Neural progenitor cell (in vitro differentiated cells): Measurements from ENCODE around the gene ZXDC. TPM values are rescaled to one million over a fixed set of nuclear protein-coding genes. Genes with fewer than 3 reads are reported as not detected.

Experiments
- DNase-seq: peaks from one replicate; pipeline ENCODE4 v3.0.0-alpha.2; 2016; ENCODE audit warnings: low spot score
- H2AFZ ChIP-seq: fragments of 200-600 bp; sonication (generic); replicated peaks from 2 replicates; pipeline ENCODE4 v1.6.1; 2016; ENCODE audit warnings: antibody characterized with exemption
- H3F3A ChIP-seq: fragments of 200-600 bp; sonication (generic); 2 replicates; pipeline ENCODE4 v1.6.1; 2016; ENCODE audit warnings: antibody characterized with exemption, low read depth
- H3K27ac ChIP-seq: fragments of 200-600 bp; sonication (generic); 2 replicates; pipeline ENCODE4 v1.5.1; 2016; ENCODE audit warnings: mild to moderate bottlenecking
- H3K27me3 ChIP-seq: fragments of 200-600 bp; sonication (generic); 2 replicates; pipeline ENCODE4 v1.6.1; 2016; ENCODE audit warnings: mild to moderate bottlenecking, moderate library complexity
- H3K36me3 ChIP-seq: fragments of 200-600 bp; sonication (generic); 2 replicates; pipeline ENCODE4 v1.5.1; 2016
- H3K4me1 ChIP-seq: fragments of 200-600 bp; sonication (generic); 2 replicates; pipeline ENCODE4 v1.6.1; 2016; ENCODE audit warnings: mixed run types
- H3K4me2 ChIP-seq: fragments of 200-600 bp; sonication (generic); 2 replicates; pipeline ENCODE4 v1.6.1; 2016
- H3K4me3 ChIP-seq: fragments of 200-600 bp; sonication (generic); 2 replicates; pipeline ENCODE4 v1.5.1; 2016
- H3K79me2 ChIP-seq: fragments of 200-600 bp; sonication (generic); 2 replicates; pipeline ENCODE4 v1.6.1; 2016; ENCODE audit warnings: low read depth
- H3K9ac ChIP-seq: fragments of 200-600 bp; sonication (generic); 2 replicates; pipeline ENCODE4 v1.6.1; 2016
- H3K9me3 ChIP-seq: fragments of 200-600 bp; sonication (generic); 2 replicates; pipeline ENCODE4 v1.5.1; 2016; ENCODE audit warnings: low read depth
- H4K20me1 ChIP-seq: fragments of 200-600 bp; sonication (generic); 2 replicates; pipeline ENCODE4 v1.6.1; 2016; ENCODE audit warnings: low read depth
- H3K27ac Mint-ChIP-seq: 3 replicates; pipeline ENCODE4 v1.8.0; 2021; ENCODE audit warnings: mixed read lengths
- H3K27me3 Mint-ChIP-seq: 2 replicates; pipeline ENCODE4 v1.8.0; 2022; ENCODE audit warnings: low read depth, mild to moderate bottlenecking, inconsistent platforms, moderate library complexity, mixed read lengths; ENCODE audit not compliant: insufficient read depth
- H3K36me3 Mint-ChIP-seq: 3 replicates; pipeline ENCODE4 v1.8.0; 2021; ENCODE audit warnings: mixed read lengths
- H3K4me1 Mint-ChIP-seq: 3 replicates; pipeline ENCODE4 v1.8.0; 2021; ENCODE audit warnings: mixed read lengths
- H3K4me3 Mint-ChIP-seq: 3 replicates; pipeline ENCODE4 v1.8.0; 2021; ENCODE audit warnings: mild to moderate bottlenecking, moderate library complexity, mixed read lengths
- H3K9me3 Mint-ChIP-seq: 3 replicates; pipeline ENCODE4 v1.8.0; 2020; ENCODE audit warnings: mixed read lengths
- EZH2 ChIP-seq: fragments of 200-600 bp; sonication (generic); IDR thresholded peaks from 2 replicates; pipeline ENCODE4 v1.6.1; 2017; ENCODE audit warnings: antibody characterized with exemption, mild to moderate bottlenecking, moderate library complexity
- EZH2phosphoT487 ChIP-seq: fragments of 200-600 bp; sonication (generic); IDR thresholded peaks from 2 replicates; pipeline ENCODE4 v1.6.1; 2017; ENCODE audit warnings: antibody characterized with exemption
- total RNA-seq: library from RNA; depleted of rRNA; stranded (reverse); fragments of >200 nt; gene quantifications from 2 replicates; pipeline ENCODE4 v1.2.3, GENCODE V29; 2015; ENCODE audit warnings: low replicate concordance
- TF ChIP-seq, protein P1 (sequence below): fragments of 200-600 bp; sonication (generic); IDR thresholded peaks from 2 replicates; pipeline ENCODE4 v1.5.1; 2017; ENCODE audit warnings: antibody characterized with exemption, mild to moderate bottlenecking

Gene ZXDC
- total RNA-seq, 1 donor from 2014 or later, result 12.4 TPM

DNA sequence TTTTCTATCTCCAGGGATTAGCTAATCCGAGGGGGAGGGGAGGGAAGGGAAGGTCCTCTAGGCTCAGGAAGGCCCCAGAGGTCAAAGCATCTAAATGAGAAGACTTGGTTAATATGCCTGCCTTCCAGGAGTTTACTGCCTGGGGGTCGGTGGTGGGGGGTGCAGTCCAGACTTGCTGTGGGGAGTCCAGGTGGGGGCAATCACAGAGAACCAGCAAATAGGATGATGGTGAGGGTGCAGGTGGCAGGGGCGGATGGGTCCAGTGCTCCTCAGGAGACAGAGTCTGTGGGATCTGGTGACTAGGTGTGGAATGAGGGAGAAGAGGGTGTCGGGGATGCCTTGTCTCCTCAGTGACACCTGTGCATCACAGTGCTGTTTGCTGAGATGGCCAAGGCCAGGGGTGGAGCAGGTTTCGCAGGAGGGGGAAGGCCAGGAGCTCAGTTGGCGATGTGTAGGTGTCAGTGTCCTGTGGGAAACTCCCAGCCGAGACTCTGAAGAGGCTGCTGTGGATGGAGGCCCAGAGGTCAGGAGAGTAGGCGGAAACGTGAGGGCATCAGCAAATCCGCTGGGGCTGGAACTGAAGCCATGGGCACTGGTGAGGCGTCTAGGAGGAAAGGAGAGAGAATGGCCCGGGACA lies 72.9 kb downstream of the ZXDC start:
- Histone ChIP-seq H3K9ac (no peak overlapping the region), H3K79me2 (no peaks in the 10 kb centered on the region), H3F3A (no peaks in the 10 kb centered on the region), H3K4me1 (no peaks in the 10 kb centered on the region), H3K4me2 (no peak overlapping the region), H3K4me3 (no peak overlapping the region), H3K27me3 (no peaks in the 10 kb centered on the region), H3K9me3 (no peaks in the 10 kb centered on the region), H3K27ac (no peak overlapping the region), H3K36me3 (no peaks in the 10 kb centered on the region), H4K20me1 (no peaks in the 10 kb centered on the region), H2AFZ (no peak overlapping the region)
- TF ChIP-seq, protein P1, sequence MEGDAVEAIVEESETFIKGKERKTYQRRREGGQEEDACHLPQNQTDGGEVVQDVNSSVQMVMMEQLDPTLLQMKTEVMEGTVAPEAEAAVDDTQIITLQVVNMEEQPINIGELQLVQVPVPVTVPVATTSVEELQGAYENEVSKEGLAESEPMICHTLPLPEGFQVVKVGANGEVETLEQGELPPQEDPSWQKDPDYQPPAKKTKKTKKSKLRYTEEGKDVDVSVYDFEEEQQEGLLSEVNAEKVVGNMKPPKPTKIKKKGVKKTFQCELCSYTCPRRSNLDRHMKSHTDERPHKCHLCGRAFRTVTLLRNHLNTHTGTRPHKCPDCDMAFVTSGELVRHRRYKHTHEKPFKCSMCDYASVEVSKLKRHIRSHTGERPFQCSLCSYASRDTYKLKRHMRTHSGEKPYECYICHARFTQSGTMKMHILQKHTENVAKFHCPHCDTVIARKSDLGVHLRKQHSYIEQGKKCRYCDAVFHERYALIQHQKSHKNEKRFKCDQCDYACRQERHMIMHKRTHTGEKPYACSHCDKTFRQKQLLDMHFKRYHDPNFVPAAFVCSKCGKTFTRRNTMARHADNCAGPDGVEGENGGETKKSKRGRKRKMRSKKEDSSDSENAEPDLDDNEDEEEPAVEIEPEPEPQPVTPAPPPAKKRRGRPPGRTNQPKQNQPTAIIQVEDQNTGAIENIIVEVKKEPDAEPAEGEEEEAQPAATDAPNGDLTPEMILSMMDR, result no peak
- TF ChIP-seq EZH2phosphoT487, result no peak
- Mint-ChIP-seq H3K9me3 (no peaks in the 10 kb centered on the region), H3K27me3 (peaks cover 10% of the 10 kb centered on the region), H3K27ac (no peak overlapping the region), H3K36me3 (peaks cover 3% of the 10 kb centered on the region), H3K4me3 (no peak overlapping the region), H3K4me1 (peaks cover 11% of the 10 kb centered on the region)
- no peak for DNase-seq

DNA sequence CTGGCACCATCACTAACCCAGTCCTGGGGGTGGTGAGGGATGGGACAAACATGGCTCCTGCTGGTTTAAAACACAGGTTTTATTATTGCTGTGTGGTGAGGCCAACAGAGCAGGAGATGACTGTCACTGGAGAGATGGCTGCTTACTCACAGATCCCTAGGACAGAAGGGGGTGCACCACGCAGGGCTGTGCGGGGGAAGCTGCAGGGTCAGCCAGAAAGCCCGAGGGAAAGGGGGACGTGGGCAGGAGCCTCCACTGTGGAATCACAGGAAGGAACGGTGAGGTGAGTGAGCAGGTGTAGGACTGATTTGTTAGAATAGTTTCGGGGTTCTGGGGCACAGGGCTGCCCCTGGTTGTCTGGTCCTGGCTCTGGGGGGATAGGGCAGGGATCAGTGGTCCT lies 73.5 kb downstream of the ZXDC start:
- Histone ChIP-seq H3K4me1 (no peaks in the 10 kb centered on the region), H3K79me2 (no peaks in the 10 kb centered on the region), H3K4me3 (no peak overlapping the region), H3F3A (no peaks in the 10 kb centered on the region), H3K9me3 (no peaks in the 10 kb centered on the region), H2AFZ (no peak overlapping the region), H3K9ac (no peak overlapping the region), H3K36me3 (no peaks in the 10 kb centered on the region), H3K27me3 (no peaks in the 10 kb centered on the region), H4K20me1 (no peaks in the 10 kb centered on the region), H3K4me2 (no peak overlapping the region), H3K27ac (no peak overlapping the region)
- TF ChIP-seq EZH2 (no peak), EZH2phosphoT487 (no peak)
- TF ChIP-seq, protein P1, result no peak
- no peak overlapping the region for H3K27ac Mint-ChIP-seq
- no peak overlapping the region for H3K4me3 Mint-ChIP-seq
- no peaks in the 10 kb centered on the region for H3K9me3 Mint-ChIP-seq
- peaks cover 10% of the 10 kb centered on the region for H3K27me3 Mint-ChIP-seq
- DNase-seq, result no peak
- H3K4me1 Mint-ChIP-seq, result peaks cover 11% of the 10 kb centered on the region
- H3K36me3 Mint-ChIP-seq, result peaks cover 3% of the 10 kb centered on the region

DNA sequence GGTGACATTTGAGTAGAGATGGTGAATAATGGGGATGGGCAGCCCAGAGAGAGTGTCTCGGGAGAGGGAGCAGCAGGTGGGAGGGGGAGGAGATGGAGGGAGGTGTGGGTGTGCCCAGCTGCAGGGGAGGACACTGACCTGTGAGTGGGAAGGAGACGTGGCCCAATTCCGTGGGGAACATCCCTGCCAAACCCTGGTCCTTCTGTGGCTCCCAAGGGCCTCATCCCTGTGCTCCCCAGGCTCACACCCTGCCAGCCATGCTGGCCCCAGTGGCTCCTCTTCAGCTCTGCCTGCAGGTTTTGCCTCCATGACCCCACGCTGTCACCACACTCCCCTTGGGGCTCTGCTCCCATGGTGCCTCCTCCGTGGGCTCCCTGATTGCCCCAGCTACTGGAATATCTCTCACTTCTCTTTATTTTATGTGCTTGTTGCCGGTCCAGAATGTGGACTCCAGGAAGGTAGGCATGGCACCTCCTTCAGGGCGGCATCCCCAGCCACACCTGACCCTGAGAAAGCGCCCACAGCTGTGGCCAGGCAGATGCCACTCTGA lies 74.0 kb downstream of the ZXDC start:
- no peaks in the 10 kb centered on the region for H3K4me1 ChIP-seq
- TF ChIP-seq EZH2phosphoT487, result no peak
- TF ChIP-seq, protein P1, result no peak
- H3K9ac ChIP-seq, result no peak overlapping the region
- DNase-seq, result no peak
- peaks cover 3% of the 10 kb centered on the region for H3K36me3 Mint-ChIP-seq
- H3K36me3 ChIP-seq, result no peaks in the 10 kb centered on the region
- H3K4me3 Mint-ChIP-seq, result no peak overlapping the region
- no peaks in the 10 kb centered on the region for H4K20me1 ChIP-seq
- H3K4me3 ChIP-seq, result no peak overlapping the region
- H3K27me3 ChIP-seq, result no peaks in the 10 kb centered on the region
- H3K27ac ChIP-seq, result no peak overlapping the region
- H3K79me2 ChIP-seq, result no peaks in the 10 kb centered on the region
- peaks cover 10% of the 10 kb centered on the region for H3K27me3 Mint-ChIP-seq
- peaks cover 11% of the 10 kb centered on the region for H3K4me1 Mint-ChIP-seq
- no peak overlapping the region for H3K27ac Mint-ChIP-seq
- no peaks in the 10 kb centered on the region for H3F3A ChIP-seq
- H2AFZ ChIP-seq, result no peak overlapping the region
- no peaks in the 10 kb centered on the region for H3K9me3 ChIP-seq
- no peak overlapping the region for H3K4me2 ChIP-seq
- no peaks in the 10 kb centered on the region for H3K9me3 Mint-ChIP-seq
